Measurements from ENCODE around the gene PATL2.

DNA sequence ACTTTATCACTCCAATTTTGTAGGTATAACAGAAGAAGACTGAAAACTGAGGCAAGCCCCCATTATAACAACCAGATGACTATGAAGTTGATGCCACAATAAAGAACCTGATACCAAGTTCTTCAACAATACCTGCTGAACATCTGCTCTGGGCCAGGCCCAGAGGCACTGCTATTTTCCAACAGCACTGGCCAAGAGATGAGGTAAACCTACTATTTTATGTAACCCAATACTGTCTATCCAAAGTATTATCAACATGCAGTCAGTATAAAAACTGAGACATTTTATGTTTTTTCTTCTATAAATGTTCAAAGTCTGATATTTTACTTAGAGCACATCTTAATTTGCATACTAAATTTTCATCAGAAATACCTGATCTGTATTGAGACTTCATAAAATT, 53.7 kb downstream of the PATL2 start:
- TF ChIP-seq, protein P1, sequence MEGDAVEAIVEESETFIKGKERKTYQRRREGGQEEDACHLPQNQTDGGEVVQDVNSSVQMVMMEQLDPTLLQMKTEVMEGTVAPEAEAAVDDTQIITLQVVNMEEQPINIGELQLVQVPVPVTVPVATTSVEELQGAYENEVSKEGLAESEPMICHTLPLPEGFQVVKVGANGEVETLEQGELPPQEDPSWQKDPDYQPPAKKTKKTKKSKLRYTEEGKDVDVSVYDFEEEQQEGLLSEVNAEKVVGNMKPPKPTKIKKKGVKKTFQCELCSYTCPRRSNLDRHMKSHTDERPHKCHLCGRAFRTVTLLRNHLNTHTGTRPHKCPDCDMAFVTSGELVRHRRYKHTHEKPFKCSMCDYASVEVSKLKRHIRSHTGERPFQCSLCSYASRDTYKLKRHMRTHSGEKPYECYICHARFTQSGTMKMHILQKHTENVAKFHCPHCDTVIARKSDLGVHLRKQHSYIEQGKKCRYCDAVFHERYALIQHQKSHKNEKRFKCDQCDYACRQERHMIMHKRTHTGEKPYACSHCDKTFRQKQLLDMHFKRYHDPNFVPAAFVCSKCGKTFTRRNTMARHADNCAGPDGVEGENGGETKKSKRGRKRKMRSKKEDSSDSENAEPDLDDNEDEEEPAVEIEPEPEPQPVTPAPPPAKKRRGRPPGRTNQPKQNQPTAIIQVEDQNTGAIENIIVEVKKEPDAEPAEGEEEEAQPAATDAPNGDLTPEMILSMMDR (IDR thresholded peaks at IDR 0.05) = no peak
- no peak for TF ChIP-seq EZH2 (IDR thresholded peaks at IDR 0.05; ENCODE audit: borderline replicate concordance, insufficient read depth, low read depth, low read length, poor library complexity, severe bottlenecking)

Measured in B cell (primary cell).